Activated CD8-positive, alpha-beta memory T cell treated with anti-CD3 and anti-CD28 coated beads, Interleukin-2, amount 50 U/mL, for 1 hour (primary cell): ENCODE measurements around the gene STK31.
"Not testable (repeated sequence)": the region's sequence is repeated elsewhere in the genome, so short reads cannot be mapped to it uniquely, and the experiment has no call there.

Experiments used
- DNase-seq: peaks from one replicate; pipeline ENCODE4 v3.0.0-alpha.2; 2020; ENCODE audit errors: extremely low read depth

Gene STK31

DNA sequence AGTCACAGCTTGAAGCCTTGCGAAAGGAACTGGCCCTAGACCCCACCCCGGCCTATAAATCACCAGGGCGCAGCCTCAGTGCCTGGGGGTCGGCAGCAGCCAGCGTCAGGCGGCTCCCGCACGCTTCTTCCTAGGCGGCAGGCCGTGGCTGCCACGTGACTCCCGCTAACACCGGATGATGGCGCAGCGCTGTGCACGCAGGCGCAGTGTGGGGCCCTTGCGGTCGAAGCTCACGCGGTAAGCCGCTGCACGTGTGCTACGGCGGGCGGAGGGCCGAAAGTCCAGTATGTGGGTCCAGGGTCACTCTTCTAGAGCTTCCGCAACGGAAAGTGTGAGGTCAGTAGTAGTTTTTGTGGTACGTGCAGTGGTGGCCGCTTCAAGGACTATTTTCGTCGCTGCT is at the start of gene STK31:
TSS of gene STK31 (plus strand) at position 220 of the 400 bp plus-strand sequence. CDS start at position 287, 67 bp downstream.
- DNase-seq, result no peak

- DNase-seq, result no peak
Observed at GRCh38 chr7:23661385-23661784, 48.6 kb upstream of the STK31 start.

DNA sequence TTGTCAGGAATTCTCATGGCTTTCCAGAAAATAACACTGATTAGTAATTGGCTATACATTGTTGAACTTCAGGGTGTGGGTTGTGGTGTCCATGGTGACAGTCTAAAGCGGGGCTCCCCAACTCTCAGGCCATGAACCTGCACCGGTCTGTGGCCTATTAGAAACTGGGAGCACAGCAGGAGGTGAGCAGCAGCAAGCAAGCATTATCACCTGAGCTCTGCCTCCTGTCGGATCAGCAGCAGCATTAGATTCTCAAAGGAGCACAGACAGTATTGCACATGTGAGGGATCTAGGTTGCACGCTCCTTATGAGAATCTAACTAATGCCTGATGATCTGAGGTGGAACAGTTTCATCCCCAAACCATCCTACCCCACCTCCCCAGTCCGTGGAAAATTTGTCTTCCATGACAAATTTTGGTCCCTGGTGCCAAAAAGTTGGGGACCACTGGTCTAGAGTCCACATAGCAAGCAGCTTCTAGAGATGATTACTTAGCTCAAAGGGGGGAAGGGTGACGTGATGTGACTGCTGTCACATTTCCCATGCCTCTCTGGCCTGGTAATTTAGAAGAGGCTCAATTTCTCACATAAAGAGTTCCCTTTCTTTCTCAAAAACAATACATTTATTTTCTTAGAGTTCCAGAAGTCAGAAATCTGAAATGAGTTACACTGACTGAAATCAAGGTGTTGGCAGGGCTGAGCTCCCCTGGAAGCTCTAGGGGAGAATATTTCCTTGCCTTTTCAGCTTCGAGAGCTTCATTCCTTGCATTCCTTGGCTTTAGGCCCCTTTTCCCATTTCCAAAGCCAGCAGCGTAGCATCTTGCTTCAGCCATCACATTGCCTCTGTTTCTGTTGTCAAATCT is 47.7 kb upstream of the STK31 start:
- DNase-seq, result no peak

- no peak for DNase-seq
Observed at GRCh38 chr7:23662984-23663313, 47.1 kb upstream of the STK31 start.

DNA sequence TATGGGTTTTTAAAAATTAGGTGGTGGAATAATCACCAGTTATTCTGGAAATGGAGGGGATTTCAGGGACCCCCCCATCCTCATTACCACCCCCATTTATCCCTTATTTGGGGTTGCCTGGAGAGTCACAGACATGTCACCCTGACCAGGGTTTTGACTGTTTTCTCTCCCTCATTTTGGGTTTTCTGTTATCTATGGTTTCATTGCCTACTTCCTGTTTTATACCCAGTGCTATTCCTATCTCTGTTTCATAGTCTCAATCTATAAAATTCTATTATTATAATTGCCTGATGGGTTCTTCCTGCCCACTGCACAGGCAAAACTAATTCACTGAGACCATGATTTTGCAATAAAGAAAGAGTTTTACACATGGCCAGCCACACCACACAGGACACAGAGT is 45.9 kb upstream of the STK31 start:
- DNase-seq, result no peak

DNA sequence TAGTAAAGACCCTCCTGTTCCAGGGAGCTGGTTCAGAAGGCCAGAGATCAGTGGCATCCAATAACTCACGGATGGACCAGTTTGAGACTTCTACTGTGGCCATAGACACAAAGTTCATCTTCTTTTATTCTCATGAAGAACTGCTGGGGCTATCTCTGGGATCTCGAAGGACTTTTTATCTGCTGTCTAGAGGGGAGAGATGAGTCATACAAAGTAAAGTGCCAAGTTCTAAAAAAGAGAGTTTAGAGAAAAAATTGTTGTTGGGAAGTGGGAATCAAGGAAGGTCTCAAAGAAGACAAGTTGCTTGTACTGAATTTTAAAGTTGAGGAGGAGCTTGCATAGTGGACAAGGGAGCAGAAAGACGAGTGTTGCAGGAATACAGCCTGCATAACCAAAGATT is 38.0 kb upstream of the STK31 start:
- no peak for DNase-seq

DNA sequence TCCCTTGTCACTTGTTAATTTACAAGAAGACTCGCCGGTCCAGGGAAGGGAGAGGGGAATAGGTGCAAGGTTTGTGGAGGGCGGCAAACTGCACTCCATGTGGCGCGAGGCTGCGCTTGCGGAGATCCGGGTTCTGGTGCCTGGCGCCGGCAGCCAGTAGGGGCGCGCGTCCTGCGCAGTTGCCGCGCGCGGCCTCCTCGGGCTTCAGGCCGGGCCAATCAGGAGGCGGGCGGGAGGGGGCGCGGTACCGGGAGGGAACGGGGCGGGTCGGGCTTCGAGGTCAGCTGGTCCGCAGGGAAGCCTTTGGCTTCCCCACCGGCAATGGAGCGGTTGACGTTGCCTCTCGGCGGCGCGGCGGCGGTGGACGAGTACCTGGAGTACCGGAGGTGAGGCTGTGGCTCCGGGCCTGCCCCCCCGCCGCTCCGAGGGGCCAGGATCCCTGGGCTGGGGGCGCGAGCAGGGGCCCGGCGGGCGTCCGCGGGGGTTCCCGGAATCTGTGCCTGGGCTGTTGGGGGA is 30.1 kb upstream of the STK31 start, which contains the start of gene FAM221A:
TSS of gene FAM221A (plus strand) at position 302 of the 516 bp plus-strand sequence. CDS start at position 322, 20 bp downstream.
- DNase-seq, result no peak

DNA sequence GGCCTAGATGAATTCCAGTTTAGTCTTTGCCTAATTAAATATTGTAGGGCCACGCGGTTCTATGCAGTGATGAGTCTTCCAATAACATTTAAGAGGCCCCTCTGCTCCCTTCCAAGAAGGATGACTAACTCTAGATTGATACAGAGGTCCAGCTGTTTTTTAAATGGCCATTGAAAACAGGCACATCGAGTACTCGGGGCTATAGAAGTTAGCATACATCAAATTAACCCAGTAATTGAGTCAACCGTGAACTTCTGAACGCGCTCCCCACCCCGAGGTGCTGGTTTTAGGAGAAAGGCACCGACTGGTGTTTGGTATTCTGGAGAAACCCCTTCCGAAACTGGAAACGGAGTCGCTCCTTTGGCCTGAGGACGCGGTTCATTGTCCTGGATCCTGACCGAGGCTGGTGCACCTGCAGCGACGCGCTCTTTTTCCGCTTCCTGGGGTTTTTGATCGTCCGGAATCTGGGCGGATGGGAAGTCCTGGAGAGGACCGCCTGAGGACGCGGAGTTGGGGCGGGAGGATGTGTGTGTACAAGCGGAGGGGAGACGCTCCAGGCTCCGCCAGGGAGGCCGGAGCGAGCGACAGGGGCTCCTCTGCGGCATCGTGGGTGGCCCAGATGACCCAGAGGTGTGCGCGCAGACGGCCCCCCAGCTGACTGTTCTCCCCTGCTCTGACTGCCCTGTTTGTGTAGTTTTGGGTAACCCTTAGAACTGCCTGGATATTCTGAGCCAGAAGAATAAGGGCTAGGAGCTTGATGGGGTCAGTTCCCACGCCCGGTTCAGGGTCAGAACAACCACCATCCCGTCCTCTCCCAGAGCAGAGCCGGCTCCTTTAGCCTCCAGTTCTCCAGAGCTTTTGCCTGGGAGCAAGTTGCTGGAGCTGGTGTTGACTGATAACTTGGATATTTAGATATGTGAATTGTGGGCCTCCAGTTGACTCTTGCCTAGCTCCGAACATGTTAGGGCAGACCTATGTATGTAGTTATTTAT is 29.3 kb upstream of the STK31 start:
- no peak for DNase-seq

DNA sequence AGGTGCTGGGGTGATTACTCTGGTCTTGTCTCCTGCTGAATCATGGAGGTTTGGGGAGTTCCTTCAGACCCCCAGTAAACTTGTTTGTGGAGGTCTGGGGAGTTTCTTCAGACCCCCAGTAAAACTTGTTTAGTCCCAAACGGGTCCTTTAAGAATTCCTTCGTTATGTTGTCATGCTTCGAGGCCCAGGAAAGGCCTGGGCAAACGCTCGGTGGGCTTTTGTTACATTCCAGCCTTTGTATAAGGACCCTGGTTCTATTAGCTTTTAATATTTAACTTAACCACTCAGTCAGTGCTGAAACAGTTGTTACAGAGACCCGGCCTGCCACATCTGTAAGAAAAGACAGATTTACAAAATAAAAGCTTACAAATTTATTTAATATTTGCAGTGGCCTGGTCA is 26.0 kb upstream of the STK31 start:
- DNase-seq, result not testable (repeated sequence)

DNA sequence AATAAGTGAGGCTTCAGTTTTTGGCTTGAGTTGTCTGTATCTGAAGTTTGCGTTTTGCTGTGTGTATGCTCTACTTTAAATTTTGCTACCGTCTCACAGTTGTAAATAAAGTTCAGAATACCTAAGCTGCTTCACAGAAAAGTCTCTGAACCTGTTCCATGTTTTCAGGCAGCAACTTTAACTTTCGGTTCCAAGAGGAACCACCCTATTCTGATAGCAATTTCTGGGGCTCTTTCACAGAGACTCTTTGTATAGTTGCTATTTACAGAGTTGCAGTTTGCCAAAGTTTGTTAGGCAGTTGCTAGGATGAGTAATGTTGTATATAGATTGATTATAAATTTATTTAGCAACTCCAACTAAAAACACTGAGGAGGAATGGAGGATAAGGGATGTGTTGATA is 24.3 kb upstream of the STK31 start:
- no peak for DNase-seq

DNA sequence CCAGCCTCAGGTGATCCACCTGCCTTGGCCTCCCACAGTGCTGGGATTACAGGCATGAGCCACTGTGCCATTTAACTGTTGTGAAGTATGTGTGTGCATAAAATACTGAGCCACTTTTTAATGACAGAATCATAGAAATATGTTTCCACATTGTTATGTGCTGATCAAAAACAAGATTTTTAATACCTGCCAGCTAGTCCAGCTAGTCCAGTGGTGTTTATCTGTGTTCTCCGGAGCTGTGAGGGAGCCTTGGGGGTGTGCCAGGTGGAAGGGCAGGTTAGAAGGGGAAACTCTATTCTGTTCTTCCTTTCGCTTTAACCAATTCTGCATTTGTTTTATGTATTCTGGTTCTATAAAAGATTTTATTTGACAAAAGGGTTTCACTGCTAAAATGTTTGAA is 23.0 kb upstream of the STK31 start:
- no peak for DNase-seq

DNA sequence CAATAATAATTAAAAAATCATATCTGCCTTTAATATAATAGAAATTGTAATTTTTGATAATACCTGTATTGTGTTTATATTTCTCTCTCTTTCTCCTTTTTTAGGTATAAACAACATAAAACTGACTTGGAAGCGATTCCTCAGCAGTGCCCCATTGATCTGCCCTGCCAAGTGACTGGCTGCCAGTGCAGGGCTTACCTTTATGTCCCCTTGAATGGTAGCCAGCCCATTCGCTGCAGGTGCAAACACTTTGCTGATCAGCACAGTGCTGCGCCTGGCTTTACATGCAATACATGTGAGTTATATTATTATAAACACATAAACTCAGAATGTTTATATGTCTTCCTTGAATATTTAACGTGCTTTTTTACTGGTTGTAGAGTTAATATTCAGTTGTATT is 20.9 kb upstream of the STK31 start:
- DNase-seq, result no peak

DNA sequence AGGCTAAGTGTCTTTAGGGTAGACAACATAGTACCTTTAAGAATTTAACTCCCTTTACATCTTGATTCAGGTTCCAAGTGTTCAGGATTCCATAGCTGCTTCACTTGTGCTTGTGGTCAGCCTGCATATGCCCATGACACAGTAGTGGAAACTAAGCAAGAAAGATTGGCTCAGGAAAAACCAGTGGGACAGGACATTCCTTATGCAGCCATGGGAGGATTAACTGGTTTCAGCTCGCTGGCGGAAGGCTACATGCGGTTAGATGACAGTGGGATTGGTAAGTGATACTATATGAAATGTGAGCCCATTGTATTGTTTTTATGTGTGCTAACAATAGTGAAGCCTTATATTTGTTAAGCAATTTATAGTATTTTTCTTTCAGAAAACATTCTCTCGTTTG is 18.7 kb upstream of the STK31 start:
- no peak for DNase-seq

- DNase-seq, result no peak
Observed at GRCh38 chr7:23693224-23693623, 16.8 kb upstream of the STK31 start.

GRCh38 chr7:23696916-23697441 is 13.0 kb upstream of the STK31 start:
- DNase-seq, result no peak

- no peak for DNase-seq
Observed at GRCh38 chr7:23698822-23699221, 11.2 kb upstream of the STK31 start.

GRCh38 chr7:23700046-23700445 is 10.0 kb upstream of the STK31 start:
- DNase-seq, result no peak

DNA sequence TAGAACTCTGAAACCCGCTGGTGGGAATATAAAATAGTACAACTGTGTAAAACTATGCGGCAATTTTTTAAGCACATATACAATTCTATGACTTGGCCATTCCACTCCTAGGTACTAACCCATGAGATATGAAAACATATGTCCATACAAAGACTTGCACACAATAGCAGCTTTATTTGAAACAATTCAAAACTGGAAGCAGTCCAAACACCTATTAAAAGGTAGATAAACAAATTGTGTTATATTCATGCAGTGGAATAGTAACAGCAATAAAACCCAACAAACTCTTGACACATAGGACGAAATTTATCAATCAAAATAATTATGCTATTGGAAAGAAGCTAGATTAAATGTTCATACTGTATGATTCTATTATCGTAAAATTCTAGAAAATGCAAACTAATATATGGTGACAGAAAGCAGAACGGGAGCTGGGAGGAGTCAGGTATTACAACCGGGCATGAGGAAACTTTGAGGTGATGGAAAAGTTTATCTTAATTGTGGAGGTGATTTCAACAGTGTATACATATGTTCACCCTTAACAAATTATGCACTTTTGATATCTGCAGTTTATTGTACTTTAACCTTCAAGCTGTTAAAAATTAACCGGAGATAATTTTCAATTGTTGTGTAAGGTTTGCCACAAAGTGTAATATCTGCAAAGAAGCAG is 803 bp upstream of the STK31 start:
- no peak for DNase-seq

DNA sequence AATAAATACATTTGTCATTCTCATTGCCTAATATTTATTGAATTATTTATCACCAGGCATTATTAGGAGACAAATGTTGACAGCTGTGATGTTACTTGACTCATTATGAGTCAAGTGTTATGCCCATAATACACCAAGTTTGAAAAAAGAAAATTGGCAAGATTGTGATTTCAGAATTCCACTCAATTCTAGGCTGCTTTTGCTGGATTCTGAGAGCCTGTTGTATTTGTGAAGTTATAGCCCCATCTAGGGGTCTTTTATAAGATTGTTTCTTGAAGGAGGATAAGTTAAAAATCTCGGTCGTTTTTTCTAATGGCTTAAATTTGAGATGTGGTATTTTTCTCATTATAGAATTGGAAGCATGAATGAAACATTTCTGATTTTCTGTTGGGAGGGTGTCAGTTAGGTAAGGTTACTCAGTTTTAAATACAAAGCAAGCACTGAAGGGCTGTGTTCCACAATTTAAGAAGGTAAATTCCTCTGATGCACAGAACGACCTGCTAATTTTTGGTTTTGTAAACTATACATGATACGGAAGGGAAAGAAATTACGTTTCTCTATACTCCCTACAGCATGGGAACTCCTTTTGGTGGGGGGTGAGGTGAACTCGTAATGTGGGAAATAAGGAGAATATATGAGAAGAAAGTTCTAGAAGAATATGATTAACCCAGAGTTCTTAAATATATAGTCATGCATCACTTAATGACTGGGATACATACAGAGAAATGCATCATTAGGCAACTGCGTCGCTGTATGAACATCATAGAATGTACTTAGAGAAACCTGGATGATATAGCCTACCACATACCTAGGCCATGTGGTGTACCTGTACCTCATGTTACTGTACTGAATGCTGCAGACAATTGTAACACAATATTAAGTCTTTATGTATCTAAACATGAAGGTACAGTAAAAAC is 2.6 kb downstream of the STK31 start:
- DNase-seq, result no peak
